OCI-LY3 (cell line): ENCODE measurements around the gene GON4L.

Experiments
- EZH2phosphoT487 ChIP-seq: fragments of 200-600 bp; shearing (Covaris generic); IDR thresholded peaks from 2 replicates; pipeline ENCODE4 v1.6.1; 2018; ENCODE audit warnings: antibody characterized with exemption, mixed run types, low read depth
- TF ChIP-seq, protein P1 (sequence below): fragments of 200-600, 300-600 bp; sonication (generic); IDR thresholded peaks from 2 replicates; pipeline ENCODE4 v1.5.1; 2014; ENCODE audit warnings: antibody characterized with exemption, low read length, low read depth

DNA sequence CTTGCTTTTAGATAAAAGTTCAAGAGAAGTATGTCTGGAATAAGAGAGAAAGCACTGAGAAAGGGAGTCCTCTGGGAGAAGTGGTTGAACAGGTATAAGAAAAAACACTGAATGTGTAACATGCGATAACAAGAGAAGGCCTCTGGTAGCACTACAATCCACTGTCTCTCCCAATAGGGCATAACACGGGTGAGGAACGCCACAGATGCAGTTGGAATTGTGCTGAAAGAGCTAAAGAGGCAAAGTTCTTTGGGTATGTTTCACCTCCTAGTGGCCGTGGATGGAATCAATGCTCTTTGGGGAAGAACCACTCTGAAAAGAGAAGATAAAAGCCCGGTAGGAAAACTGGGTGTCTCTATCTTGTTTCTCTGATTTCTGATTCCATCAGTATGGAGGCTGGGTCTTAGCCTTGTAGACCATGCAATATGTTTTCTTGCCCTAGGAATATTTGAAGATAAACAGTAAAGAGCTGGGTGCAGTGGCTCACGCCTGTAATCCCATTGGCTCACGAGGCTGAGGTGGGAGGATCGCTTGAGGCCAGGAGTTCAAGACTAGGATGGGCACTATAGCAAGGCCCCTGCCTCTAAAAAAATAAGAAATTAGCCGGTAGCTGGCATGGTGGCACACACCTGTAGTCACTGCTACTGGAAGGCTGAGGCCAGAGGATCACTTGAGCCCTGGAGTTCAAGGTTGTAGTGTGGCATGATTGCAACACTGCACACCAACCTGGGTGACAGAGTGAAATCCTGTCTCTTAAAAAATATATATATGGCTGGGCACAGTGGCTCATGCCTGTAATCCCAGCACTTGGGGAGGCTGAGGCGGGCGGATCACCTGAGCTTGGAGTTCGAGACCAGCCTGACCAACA, 127.7 kb downstream of the GON4L start:
- TF ChIP-seq, protein P1, sequence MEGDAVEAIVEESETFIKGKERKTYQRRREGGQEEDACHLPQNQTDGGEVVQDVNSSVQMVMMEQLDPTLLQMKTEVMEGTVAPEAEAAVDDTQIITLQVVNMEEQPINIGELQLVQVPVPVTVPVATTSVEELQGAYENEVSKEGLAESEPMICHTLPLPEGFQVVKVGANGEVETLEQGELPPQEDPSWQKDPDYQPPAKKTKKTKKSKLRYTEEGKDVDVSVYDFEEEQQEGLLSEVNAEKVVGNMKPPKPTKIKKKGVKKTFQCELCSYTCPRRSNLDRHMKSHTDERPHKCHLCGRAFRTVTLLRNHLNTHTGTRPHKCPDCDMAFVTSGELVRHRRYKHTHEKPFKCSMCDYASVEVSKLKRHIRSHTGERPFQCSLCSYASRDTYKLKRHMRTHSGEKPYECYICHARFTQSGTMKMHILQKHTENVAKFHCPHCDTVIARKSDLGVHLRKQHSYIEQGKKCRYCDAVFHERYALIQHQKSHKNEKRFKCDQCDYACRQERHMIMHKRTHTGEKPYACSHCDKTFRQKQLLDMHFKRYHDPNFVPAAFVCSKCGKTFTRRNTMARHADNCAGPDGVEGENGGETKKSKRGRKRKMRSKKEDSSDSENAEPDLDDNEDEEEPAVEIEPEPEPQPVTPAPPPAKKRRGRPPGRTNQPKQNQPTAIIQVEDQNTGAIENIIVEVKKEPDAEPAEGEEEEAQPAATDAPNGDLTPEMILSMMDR, result peak; percentile 78
- TF ChIP-seq EZH2phosphoT487, result no peak
